CD4-positive, alpha-beta T cell (primary cell): ENCODE results near the gene DDX1. TPM values are rescaled to one million over a fixed set of nuclear protein-coding genes. Genes with fewer than 3 reads are reported as not detected.

Experiments used
- ATAC-seq: fragments of 200-7000 bp; cut with Tn5 transposase; one replicate; pipeline ENCODE4 v1.10.0; 2022; ENCODE audit warnings: mild to moderate bottlenecking; ENCODE audit not compliant: poor library complexity
- CTCF ChIA-PET: fragments of 350-600 bp; sonication (Branson Sonifier 250); formaldehyde crosslinking; loops from one replicate; lab custom pipeline; 2021; ENCODE audit warnings: antibody characterized with exemption, inconsistent platforms; lab: Charles Lee
- POLR2A ChIA-PET: fragments of 350-600 bp; sonication (Branson Sonifier 250); formaldehyde crosslinking; loops from one replicate; lab custom pipeline; 2021; ENCODE audit warnings: antibody characterized with exemption, inconsistent platforms; lab: Charles Lee
- DNase-seq, 14 experiments: peaks; one replicate each; pipeline ENCODE4 v3.0.0-alpha.2; 2013 to 2020; ENCODE audit warnings: mixed read lengths in 2 of 14
- H3K27ac ChIP-seq, 2 donors: one replicate each; pipeline versions ENCODE4 v1.5.1 to v1.7.0; 2013; ENCODE audit warnings: low read length in 2 of 2, low read depth in 1 of 2, mild to moderate bottlenecking in 1 of 2
- H3K27me3 ChIP-seq, 2 experiments: 1 replicate in 1 of 2; 2 replicates in 1 of 2; pipeline versions ENCODE4 v1.6.1 to v1.7.0; 2013; ENCODE audit warnings: low read length in 2 of 2, control low read depth in 1 of 2, mild to moderate bottlenecking in 1 of 2, moderate library complexity in 1 of 2; ENCODE audit not compliant: insufficient read depth in 2 of 2, control insufficient read depth in 1 of 2
- H3K36me3 ChIP-seq: one replicate; pipeline ENCODE4 v1.6.1; 2013; ENCODE audit warnings: low read length, control low read depth; ENCODE audit not compliant: insufficient read depth
- H3K4me1 ChIP-seq: one replicate; pipeline ENCODE4 v1.6.1; 2013; ENCODE audit warnings: low read length, control low read depth; ENCODE audit not compliant: insufficient read depth
- H3K4me3 ChIP-seq: one replicate; pipeline ENCODE4 v1.5.1; 2013; ENCODE audit warnings: mild to moderate bottlenecking, low read length, moderate library complexity
- H3K9me3 ChIP-seq, 2 experiments: 1 replicate in 1 of 2; 2 replicates in 1 of 2; pipeline versions ENCODE4 v1.6.1 to v1.7.0; 2013; ENCODE audit warnings: low read length in 2 of 2, mild to moderate bottlenecking in 2 of 2, control low read depth in 1 of 2, moderate library complexity in 1 of 2; ENCODE audit not compliant: control insufficient read depth in 1 of 2, insufficient read depth in 1 of 2
- H3K27ac Mint-ChIP-seq: one replicate; pipeline ENCODE4 v1.8.0; 2020; ENCODE audit warnings: mixed read lengths
- H3K27me3 Mint-ChIP-seq: one replicate; pipeline ENCODE4 v1.8.0; 2021; ENCODE audit warnings: mixed read lengths
- H3K36me3 Mint-ChIP-seq: one replicate; pipeline ENCODE4 v1.8.0; 2021; ENCODE audit warnings: low read depth, mixed read lengths
- H3K4me1 Mint-ChIP-seq: one replicate; pipeline ENCODE4 v1.8.0; 2021; ENCODE audit warnings: low read depth, mixed read lengths
- H3K4me3 Mint-ChIP-seq: one replicate; pipeline ENCODE4 v1.8.0; 2020; ENCODE audit warnings: mild to moderate bottlenecking, mixed read lengths
- H3K9me3 Mint-ChIP-seq: one replicate; pipeline ENCODE4 v1.8.0; 2020; ENCODE audit warnings: mixed read lengths
- CTCF ChIP-seq: fragments of 200-600 bp; IDR thresholded peaks from one replicate; pipeline ENCODE4 v1.8.0; 2022; ENCODE audit warnings: antibody characterized with exemption, mild to moderate bottlenecking
- intact Hi-C, 2 experiments: fragments of 100-400 bp; cut with DNase I in 1 of 2; cut with micrococcal nuclease in 1 of 2; formaldehyde crosslinking; loops; one replicate each; pipeline versions ENCODE4 v1.15.1 to v1.9.0; 2023 to 2025; cut with DNase I, micrococcal nuclease
- total RNA-seq, 174 experiments: library from RNA in 2 of 174; stranded (reverse) in 2 of 174; gene quantifications; one replicate each; pipeline ENCODE4 v1.2.3 and lab custom pipeline; 2021 to 2026

Gene DDX1
- total RNA-seq, 2 experiments from 2014 or later = 48.8 to 50.1 TPM

GRCh38 chr2:15643791-15644585, 52.3 kb downstream of the DDX1 start:
- ChIA-PET POLR2A (no interaction called here), CTCF (no interaction called here)
- Histone ChIP-seq H3K4me1 (no peaks in the 10 kb centered on the region), H3K36me3 (peaks cover 9% of the 10 kb centered on the region), H3K9me3 (peaks cover 0 to 3% of the 10 kb centered on the region in 2 experiments), H3K4me3 (no peak overlapping the region), H3K27ac (no peak overlapping the region), H3K27me3 (no peaks in the 10 kb centered on the region)
- H3K4me1 Mint-ChIP-seq = no peaks in the 10 kb centered on the region
- DNase-seq (no peak), ATAC-seq (no peak)
- H3K36me3 Mint-ChIP-seq = peaks cover 22% of the 10 kb centered on the region
- no peak overlapping the region for H3K4me3 Mint-ChIP-seq
- no peak overlapping the region for H3K27ac Mint-ChIP-seq
- no peak for TF ChIP-seq CTCF
- intact Hi-C loops = no loop called here
- no peaks in the 10 kb centered on the region for H3K27me3 Mint-ChIP-seq
- H3K9me3 Mint-ChIP-seq = peaks cover 3% of the 10 kb centered on the region

GRCh38 chr2:15645300-15645699, 53.6 kb downstream of the DDX1 start:
- H3K4me3 ChIP-seq = no peak overlapping the region
- Mint-ChIP-seq H3K27ac (no peak overlapping the region), H3K36me3 (peaks cover 19% of the 10 kb centered on the region), H3K9me3 (peaks cover 3% of the 10 kb centered on the region), H3K4me3 (no peak overlapping the region), H3K4me1 (no peaks in the 10 kb centered on the region), H3K27me3 (no peaks in the 10 kb centered on the region)
- ChIA-PET CTCF (no interaction called here), POLR2A (no interaction called here)
- intact Hi-C loops = no loop called here
- H3K4me1 ChIP-seq = no peaks in the 10 kb centered on the region
- no peaks in the 10 kb centered on the region for H3K27me3 ChIP-seq
- ATAC-seq (no peak), DNase-seq (no peak)
- TF ChIP-seq CTCF = no peak
- peaks cover 0 to 3% of the 10 kb centered on the region in 2 experiments for H3K9me3 ChIP-seq
- no peak overlapping the region for H3K27ac ChIP-seq
- peaks cover 9% of the 10 kb centered on the region for H3K36me3 ChIP-seq

- Mint-ChIP-seq H3K4me3 (no peak overlapping the region), H3K9me3 (peaks cover 3% of the 10 kb centered on the region), H3K4me1 (no peaks in the 10 kb centered on the region), H3K27me3 (no peaks in the 10 kb centered on the region), H3K36me3 (peaks cover 13% of the 10 kb centered on the region), H3K27ac (no peak overlapping the region)
- Histone ChIP-seq H3K4me3 (no peak overlapping the region), H3K27ac (no peak overlapping the region), H3K27me3 (no peaks in the 10 kb centered on the region), H3K36me3 (peaks cover 9% of the 10 kb centered on the region), H3K4me1 (no peaks in the 10 kb centered on the region), H3K9me3 (peaks cover 0 to 3% of the 10 kb centered on the region in 2 experiments)
- ChIA-PET CTCF (no interaction called here), POLR2A (no interaction called here)
- no peak for TF ChIP-seq CTCF
- ATAC-seq (no peak), DNase-seq (no peak)
- intact Hi-C loops = no loop called here
Measured at GRCh38 chr2:15645720-15646385, 54.2 kb downstream of the DDX1 start.
